RWPE1 (cell line): Measurements from ENCODE around the gene EYA2.
"Not testable (repeated sequence)": the region's sequence is repeated elsewhere in the genome, so short reads cannot be mapped to it uniquely, and the experiment has no call there.

Source experiments
- CTCF ChIA-PET: fragments of 350-600 bp; sonication (Branson Sonifier 250); formaldehyde crosslinking; extraction: SDS; loops from one replicate; lab custom pipeline; 2021; lab: Yijun Ruan, JAX
- POLR2A ChIA-PET: fragments of 400-600 bp; formaldehyde crosslinking; extraction: SDS; loops from one replicate; lab custom pipeline; 2020; ENCODE audit warnings: antibody characterized with exemption; ENCODE audit not compliant: low non-redundant PET; lab: Yijun Ruan, JAX
- DNase-seq: peaks from one replicate; pipeline ENCODE4 v3.0.0; 2012; ENCODE audit warnings: low spot score
- H3K27ac ChIP-seq: fragments of 450-650 bp; 2 replicates; pipeline ENCODE4 v1.5.1; 2017
- TF ChIP-seq, protein P1 (sequence below): fragments of 450-650 bp; conservative IDR thresholded peaks from 2 replicates; pipeline ENCODE4 v1.5.1; 2017; ENCODE audit warnings: low read depth, mild to moderate bottlenecking

Gene EYA2

DNA sequence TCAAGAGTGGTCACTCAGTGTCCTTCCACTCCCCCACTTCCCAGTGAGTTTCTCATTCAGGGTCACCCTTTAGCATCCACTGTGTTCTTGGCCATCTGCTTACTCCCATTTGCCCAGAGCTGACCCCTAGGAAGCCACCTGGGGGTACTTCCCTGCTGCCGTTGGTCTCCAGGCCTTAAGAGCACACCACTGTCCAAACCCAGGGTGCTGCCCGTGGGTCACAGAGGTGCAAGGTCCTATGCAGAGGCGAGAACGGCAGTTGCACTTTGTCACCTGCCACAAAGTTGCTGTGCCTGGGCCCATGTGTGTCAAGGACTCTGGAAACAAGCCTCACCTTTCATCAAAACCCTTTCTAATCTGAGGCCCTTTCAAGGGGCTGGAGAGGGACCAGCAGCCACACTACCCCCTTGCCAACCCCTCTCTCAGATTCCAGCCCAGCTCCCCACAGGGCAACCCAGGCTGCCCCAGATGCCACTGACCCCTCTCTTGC is 270.8 kb downstream of the EYA2 start:
- TF ChIP-seq, protein P1, sequence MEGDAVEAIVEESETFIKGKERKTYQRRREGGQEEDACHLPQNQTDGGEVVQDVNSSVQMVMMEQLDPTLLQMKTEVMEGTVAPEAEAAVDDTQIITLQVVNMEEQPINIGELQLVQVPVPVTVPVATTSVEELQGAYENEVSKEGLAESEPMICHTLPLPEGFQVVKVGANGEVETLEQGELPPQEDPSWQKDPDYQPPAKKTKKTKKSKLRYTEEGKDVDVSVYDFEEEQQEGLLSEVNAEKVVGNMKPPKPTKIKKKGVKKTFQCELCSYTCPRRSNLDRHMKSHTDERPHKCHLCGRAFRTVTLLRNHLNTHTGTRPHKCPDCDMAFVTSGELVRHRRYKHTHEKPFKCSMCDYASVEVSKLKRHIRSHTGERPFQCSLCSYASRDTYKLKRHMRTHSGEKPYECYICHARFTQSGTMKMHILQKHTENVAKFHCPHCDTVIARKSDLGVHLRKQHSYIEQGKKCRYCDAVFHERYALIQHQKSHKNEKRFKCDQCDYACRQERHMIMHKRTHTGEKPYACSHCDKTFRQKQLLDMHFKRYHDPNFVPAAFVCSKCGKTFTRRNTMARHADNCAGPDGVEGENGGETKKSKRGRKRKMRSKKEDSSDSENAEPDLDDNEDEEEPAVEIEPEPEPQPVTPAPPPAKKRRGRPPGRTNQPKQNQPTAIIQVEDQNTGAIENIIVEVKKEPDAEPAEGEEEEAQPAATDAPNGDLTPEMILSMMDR, result no peak
- ChIA-PET POLR2A (interaction anchor here (0.6 kb wide), 1 partner anchor 217 kb away, joined by 6 read pairs; no protein-coding TSS in a partner anchor), CTCF (interaction anchor here (1.6 kb wide), 1 partner anchor 31 kb away, joined by 3 read pairs; no protein-coding TSS in a partner anchor)
- H3K27ac ChIP-seq, result no peak overlapping the region
- no peak for DNase-seq

DNA sequence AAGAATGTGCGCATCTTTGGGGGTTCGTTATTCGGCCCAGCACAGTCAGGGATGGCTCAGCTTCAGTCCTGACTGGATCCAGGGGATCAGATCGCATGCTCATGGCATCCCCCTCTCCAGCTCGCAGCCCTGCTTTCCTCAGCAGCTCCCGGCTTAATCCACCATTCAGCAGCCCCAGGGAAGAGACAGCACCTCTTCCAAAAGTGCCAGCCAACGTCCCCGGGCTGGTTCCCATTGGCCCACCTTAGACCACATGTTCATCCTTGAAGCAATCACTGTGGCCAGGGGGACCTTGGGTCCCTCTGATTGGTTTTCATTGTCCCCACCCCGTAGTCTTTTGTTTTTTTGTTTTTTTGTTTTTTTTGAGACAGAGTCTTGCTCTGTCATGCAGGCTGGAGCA is 273.2 kb downstream of the EYA2 start:
- POLR2A ChIA-PET, result interaction anchor here (0.7 kb wide), 1 partner anchor 9 kb away, joined by 5 read pairs; no protein-coding TSS in a partner anchor
- TF ChIP-seq, protein P1, result no peak
- CTCF ChIA-PET, result no interaction called here
- no peak for DNase-seq
- no peak overlapping the region for H3K27ac ChIP-seq

DNA sequence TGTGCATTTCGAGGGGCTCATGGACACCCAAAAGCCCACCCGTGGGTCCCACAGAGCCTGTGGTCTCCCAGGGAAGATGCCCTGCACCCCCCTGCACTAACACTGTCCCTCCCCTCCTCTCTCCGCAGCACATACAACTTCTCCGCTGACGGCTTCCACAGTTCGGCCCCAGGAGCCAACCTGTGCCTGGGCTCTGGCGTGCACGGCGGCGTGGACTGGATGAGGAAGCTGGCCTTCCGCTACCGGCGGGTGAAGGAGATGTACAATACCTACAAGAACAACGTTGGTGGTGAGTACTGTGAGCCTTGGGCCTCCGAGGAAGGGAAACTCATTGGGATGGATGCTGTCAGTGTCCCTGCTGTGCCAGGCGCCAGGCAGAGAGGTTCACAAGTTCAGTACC is 277.9 kb downstream of the EYA2 start:
- TF ChIP-seq, protein P1, result no peak
- no peak overlapping the region for H3K27ac ChIP-seq
- DNase-seq, result no peak
- POLR2A ChIA-PET, result no interaction called here
- CTCF ChIA-PET, result interaction anchor here (0.6 to 0.7 kb wide), 3 partner anchors 212 to 1735 kb away, joined by 3 read pairs; no protein-coding TSS in a partner anchor

DNA sequence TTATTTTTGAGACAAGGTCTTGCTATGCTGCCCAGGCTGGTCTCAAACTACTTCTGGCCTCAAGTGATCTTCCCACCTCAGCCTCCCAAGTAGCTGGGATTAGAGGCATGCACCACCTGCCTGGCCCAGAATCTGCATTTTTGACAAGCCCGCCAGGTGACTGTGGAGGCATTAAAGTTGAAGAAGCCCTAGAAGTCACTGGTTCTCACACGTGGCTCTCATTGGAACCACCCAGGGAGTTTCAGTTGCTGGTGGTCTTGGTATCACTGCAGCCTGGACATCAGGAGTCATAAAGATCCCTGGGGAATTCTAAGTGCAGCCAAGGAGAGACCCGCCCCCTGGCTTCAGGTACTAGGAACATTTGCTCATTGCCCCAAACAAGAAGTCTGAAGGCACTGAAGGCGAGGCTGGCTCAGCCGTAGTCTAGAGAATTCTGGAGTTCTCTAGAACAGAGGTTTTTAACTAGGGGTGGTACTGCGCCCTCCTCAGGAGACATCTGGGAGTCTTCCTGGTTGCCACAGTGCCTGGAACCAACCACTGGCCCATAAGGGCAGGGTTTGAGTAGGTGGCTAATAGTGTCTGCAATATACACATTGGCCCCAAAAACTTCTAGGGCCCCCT is 279.1 kb downstream of the EYA2 start:
- TF ChIP-seq, protein P1, result no peak
- POLR2A ChIA-PET, result interaction anchor here (0.6 kb wide), 1 partner anchor 853 kb away, joined by 3 read pairs; no protein-coding TSS in a partner anchor
- CTCF ChIA-PET, result interaction anchor here (0.6 kb wide), 1 partner anchor 175 kb away, joined by 3 read pairs; no protein-coding TSS in a partner anchor
- no peak for DNase-seq
- H3K27ac ChIP-seq, result no peak overlapping the region

DNA sequence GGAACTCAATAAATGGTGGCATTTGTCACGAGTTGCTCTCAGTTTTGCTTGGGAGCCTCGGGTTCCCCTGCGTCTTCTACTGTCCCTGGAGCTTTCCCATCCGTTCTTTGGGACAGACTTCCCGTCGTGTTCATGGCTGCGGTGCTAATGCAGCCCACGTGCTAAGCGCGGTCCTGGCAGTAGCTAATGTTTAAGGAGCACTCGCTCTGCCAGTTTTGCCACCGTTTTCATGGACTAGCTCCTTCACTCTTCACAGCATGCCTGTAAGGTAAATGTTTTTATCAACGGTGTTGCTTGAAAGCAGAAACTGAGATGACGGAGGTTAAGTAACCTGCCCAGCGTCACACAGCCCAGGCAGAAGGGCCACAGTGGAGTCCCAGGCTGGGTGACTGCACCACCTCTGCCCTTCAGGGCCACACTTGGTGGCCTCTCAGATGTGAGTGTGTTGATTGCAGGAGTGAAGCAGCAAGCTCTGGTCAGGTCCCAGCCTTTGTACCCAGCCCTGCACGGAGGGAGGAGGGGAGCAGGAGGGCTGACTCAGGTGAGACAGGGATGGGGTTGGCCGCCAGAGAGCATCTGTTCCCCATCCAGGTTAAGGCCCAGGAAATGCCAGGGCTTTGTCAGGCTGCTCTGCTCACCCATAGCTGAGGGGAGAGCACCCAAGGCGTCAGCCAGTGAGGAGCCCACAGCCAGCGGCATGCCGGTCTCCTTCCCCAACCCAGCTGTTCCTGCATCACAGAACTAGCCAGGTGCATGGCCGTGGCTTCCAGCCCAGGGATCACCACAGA is 280.0 kb downstream of the EYA2 start:
- ChIA-PET CTCF (interaction anchor here (0.6 kb wide), 2 partner anchors 31 to 160 kb away, joined by 3 read pairs; no protein-coding TSS in a partner anchor), POLR2A (no interaction called here)
- TF ChIP-seq, protein P1, result no peak
- H3K27ac ChIP-seq, result no peak overlapping the region
- DNase-seq, result no peak

DNA sequence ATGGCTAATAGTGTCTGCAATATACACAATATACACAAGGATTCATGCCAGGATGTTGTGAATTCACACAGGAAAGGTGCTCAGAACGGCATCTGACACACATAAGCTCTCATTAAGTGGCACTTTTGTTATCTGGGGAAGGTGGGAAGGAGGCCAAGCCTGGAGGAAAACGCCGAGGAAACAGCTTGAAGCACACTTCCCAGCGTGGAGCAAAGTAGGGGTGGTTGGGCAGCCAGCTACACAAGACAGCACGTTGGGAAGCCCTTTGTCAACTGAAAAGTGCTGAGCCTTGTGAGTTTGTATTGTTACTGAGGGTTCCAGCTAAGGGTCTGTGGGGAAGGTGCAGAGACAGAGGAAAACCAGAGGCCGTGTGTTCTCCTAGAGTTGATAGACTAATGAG is 280.9 kb downstream of the EYA2 start:
- DNase-seq, result no peak
- TF ChIP-seq, protein P1, result no peak
- H3K27ac ChIP-seq, result no peak overlapping the region
- POLR2A ChIA-PET, result interaction anchor here (0.6 kb wide), 1 partner anchor 1744 kb away, joined by 4 read pairs; no protein-coding TSS in a partner anchor
- CTCF ChIA-PET, result interaction anchor here (0.6 to 1.0 kb wide), 3 partner anchors 13 to 209 kb away, joined by 3 to 4 read pairs (median 4); no protein-coding TSS in a partner anchor

DNA sequence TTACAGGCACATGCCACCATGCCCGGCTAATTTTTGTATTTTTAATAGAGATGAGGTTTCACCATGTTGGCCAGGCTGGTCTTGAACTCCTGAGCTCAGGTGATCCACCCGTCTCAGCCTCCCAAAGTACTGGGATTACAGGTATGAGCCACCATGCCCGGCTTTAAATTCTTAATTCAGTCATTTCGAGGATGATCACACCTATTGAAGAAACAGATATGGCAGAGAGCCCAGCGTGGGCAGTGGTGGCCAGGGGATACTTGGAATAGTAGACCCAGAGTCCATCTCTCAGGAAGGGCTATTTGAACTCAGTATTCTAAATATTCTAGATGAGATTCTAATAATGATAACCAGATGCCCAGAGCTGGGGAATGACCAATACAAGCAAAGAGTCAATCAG is 281.6 kb downstream of the EYA2 start:
- H3K27ac ChIP-seq, DNase-seq: not testable (repeated sequence)
- ChIA-PET CTCF (interaction anchor here (0.5 to 1.0 kb wide), 3 partner anchors 15 to 750 kb away, joined by 3 to 5 read pairs (median 4); no protein-coding TSS in a partner anchor), POLR2A (interaction anchor here (0.6 kb wide), 1 partner anchor 9 kb away, joined by 5 read pairs; no protein-coding TSS in a partner anchor)
